Measurements from ENCODE around the gene LIPA.

The LIPA gene

DNA sequence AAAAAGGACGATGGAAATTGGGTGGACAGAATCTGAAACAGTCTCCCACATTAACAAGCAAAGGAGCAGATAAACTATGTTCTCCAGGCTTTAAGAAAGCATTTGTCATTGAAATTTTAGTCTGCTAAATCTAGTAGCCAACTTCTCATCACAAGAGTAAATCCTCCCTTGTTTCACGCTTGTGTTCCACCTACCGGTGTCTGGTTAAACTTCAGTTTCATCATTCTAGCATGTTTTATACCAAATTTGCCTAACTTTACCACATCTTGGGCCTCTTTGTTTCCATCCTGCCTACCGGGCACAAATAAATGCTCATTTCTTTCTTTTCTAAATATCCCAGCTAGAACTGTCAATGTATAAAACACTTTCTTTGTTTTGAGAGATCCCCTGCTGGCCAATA lies 5.8 kb downstream of the LIPA start:
- no peak for DNase-seq

DNA sequence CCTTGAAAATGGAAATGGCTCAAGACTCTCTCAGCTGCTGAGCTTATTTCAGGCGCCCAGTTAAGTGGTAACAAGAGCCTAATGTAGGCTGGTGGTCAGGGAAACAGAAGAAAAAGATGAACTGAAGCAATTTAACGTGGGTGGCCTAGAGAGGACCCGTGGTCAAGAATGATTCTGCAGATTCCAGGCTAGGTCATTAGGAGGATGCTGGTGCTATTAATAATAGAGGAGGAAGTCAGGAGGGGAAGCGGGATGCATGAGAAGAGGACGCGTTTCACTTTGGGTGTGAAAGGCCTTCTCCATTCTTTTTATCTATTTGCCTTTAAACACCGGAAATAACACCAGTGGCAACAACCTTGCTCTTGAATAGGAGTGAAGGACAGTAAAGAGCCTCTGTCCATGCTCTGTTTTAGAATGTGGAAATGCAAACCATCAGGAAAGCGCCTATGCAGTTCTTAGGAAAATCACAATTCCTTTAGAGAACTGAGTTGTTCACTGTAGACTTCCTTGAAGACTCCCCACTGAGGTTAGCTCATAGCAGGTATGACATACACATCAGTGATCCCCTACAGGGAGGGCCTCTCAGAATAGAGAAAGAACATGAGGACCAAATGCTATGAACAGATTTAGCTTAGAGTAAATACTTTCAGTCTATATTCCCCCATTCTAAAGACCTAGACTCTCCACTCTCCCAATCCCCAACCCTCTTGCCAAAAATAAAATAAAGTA lies 8.6 kb downstream of the LIPA start:
- in situ Hi-C loops (cut with HindIII; ENCODE audit: low pct_ligation_motif_present, low pct_unique_long_range_greater_than_20kb, low sequenced_read_pairs): no loop called here

More for the DNA sequence above, 5.8 kb downstream of the LIPA start:
- in situ Hi-C loops (cut with HindIII; ENCODE audit: low pct_ligation_motif_present, low pct_unique_long_range_greater_than_20kb, low sequenced_read_pairs): no loop called here

DNA sequence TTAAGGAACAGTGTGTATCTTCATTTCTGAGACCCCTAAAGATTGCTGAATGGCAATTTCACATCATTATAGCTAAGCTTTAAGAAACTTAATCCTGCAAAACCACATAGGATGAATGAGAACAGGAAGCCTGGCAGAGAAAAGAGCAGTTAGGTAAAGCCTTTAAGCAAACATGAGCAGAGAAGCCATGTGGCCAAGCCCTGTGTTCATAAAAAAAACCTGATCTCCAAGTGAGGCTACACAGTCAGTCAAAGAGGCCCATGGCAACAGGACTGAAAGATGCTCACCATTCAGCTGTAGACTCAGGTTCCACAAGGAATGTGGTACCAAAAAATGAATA lies 9.3 kb downstream of the LIPA start:
- no peak for DNase-seq
- in situ Hi-C loops (cut with HindIII; ENCODE audit: low pct_ligation_motif_present, low pct_unique_long_range_greater_than_20kb, low sequenced_read_pairs): no loop called here

More for the DNA sequence above, 8.6 kb downstream of the LIPA start:
- no peak for DNase-seq

DNA sequence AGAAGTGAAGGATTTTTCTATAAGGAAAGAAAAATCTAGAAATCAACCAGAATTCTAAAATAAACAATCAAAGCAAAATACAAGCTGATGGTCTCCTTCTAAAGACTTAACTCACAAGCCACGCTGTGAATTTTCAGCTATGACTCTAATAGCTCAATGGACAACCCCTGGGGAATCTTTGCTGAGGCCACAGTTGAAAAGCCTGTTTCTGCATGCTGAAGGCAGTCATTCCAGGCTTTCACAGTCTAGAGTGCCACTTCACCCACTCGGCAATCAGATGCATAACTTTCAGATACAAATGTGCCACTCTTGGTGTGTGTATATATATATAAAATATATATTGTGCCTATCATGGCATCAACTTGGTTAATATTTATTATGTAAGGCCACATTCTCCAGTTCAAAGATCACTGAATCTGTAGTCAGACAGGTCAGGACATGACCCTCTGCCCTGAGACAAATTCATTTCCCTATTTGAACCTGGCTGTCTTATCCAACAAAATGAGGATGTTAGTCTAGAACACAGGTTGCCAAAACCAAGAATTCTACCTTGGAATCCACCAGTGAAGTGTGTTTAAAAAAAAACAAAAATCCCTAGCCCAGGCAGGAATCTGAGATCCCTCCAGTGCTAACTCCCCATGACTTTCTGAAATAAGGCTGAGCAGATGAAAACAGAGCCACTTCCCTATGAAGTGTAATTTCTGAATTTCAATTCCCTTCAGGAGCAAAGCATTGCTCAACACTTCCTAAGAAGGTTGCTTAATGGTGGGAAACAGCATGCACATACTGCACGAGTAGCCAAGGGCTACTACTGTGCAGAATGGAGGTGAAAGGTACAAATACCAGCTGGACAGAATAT lies 9.9 kb downstream of the LIPA start:
- no peak for DNase-seq
- in situ Hi-C loops (cut with HindIII; ENCODE audit: low pct_ligation_motif_present, low pct_unique_long_range_greater_than_20kb, low sequenced_read_pairs): no loop called here

DNA sequence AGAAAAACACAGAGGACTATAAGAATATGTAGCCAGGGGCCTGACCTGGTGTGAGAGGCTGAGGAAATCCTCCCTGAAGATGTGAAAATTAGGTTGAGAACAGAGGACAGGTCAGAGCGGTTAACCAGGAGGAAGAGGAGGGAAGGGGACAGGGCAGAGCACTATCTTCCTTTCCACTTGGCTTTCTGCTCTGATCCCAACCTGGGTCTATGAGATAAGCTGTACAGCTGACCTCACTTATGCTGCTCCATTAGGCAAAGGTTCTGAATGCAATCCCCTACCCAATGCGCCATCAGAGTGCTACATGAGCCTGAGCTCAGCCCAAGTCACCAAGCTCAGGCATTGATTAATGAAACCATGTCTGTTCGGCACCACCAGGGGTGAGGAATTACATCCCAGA lies 10.5 kb downstream of the LIPA start:
- in situ Hi-C loops (cut with HindIII; ENCODE audit: low pct_ligation_motif_present, low pct_unique_long_range_greater_than_20kb, low sequenced_read_pairs): no loop called here
- DNase-seq: no peak

DNA sequence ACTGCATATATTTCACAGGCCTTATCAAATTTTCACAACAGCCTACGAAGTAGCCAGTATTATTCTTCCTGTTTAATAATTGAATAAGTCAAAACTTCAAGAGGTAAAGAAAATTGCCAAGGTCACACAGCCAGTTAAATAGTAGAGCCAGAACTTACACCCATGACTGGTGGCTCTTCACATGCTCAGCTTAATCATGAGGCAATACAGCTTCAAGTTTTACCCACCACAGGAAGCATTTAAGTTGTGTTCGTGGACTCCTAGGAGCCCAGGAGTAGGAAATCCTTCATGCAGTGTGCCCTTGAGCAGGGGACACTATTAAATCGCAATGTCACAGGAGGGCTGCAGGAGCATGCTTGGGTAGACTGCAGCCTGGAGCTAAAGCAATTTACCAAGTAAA lies 11.1 kb downstream of the LIPA start:
- in situ Hi-C loops (cut with HindIII; ENCODE audit: low pct_ligation_motif_present, low pct_unique_long_range_greater_than_20kb, low sequenced_read_pairs): no loop called here
- no peak for DNase-seq

DNA sequence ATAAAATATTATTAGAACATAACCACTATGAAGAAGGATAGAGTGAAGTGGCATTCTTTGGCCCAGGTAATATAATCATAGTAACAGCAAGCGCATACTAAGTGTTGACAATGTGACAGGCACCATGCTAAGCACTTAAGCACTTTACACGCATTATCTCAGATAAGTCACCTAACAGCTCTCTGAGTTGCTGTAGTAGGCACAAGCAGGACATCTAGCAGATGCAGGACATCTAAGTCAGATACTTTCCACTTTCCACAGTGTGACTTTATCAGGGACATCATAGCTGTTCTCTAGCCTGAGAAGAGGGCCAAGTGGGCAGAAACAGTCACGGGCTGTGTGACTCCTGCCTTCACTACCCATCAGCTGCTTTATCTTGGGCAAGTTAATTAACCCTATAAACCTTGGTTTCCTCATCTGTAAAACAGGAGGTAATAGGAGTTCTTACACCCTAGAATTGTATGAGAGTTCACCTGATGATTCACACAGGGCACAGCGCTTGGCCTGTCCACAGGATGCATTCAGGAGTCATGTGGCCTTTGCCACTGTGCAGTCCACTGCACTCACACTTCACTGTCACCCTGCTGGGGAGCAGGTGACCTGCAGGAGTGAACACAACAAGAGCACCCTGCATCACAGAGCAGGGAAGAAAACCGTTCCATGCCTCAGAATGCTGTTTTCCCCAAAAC lies 12.5 kb downstream of the LIPA start:
- in situ Hi-C loops (cut with HindIII; ENCODE audit: low pct_ligation_motif_present, low pct_unique_long_range_greater_than_20kb, low sequenced_read_pairs): no loop called here
- no peak for DNase-seq

DNA sequence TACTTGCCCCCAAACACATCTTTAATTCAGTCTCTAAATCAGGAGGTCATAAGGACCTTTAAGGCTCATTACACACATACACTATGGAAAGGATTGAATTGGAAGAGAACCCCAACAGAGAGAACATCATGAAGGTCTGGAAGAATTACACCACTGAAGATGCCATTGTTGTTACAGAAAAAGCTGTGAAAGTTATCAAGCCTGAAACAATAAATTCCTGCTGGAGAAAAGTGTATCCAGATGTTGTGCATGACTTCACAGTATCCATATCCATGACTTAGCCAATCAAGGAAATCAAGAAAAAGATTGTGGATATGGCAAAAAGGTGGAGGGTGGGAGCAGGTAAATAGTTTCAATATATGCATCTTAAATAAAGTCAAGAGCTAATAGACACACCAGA lies 13.7 kb downstream of the LIPA start:
- in situ Hi-C loops (cut with HindIII; ENCODE audit: low pct_ligation_motif_present, low pct_unique_long_range_greater_than_20kb, low sequenced_read_pairs): no loop called here

DNA sequence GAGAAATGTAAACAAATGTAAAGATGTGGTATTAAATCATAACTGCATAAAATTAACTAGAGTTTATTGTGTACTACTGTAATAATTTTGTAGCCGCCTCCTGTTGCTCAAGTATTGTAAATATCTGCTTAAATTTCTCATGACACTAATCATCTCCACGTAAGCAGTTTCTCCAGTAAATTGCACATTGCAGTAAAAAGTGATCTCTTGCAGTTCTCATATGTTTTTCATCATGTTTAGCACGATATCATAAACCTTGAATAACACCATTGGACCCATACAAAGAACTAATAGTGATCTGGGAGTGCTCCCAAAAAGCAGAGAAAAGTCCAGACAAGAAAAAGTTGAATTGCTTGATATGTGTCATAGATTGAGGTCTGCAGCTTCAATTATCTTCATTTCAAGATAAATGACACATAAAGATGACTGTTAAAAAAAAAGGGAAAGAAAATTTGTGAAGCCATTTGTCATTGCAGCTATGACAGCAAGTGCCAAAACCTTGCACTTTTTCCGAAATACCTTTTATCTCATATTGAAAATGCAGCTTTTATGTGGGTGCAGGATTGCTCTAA lies 15.3 kb downstream of the LIPA start:
- no peak for DNase-seq
- in situ Hi-C loops (cut with HindIII; ENCODE audit: low pct_ligation_motif_present, low pct_unique_long_range_greater_than_20kb, low sequenced_read_pairs): no loop called here

More for the DNA sequence above, 13.7 kb downstream of the LIPA start:
- DNase-seq: no peak

DNA sequence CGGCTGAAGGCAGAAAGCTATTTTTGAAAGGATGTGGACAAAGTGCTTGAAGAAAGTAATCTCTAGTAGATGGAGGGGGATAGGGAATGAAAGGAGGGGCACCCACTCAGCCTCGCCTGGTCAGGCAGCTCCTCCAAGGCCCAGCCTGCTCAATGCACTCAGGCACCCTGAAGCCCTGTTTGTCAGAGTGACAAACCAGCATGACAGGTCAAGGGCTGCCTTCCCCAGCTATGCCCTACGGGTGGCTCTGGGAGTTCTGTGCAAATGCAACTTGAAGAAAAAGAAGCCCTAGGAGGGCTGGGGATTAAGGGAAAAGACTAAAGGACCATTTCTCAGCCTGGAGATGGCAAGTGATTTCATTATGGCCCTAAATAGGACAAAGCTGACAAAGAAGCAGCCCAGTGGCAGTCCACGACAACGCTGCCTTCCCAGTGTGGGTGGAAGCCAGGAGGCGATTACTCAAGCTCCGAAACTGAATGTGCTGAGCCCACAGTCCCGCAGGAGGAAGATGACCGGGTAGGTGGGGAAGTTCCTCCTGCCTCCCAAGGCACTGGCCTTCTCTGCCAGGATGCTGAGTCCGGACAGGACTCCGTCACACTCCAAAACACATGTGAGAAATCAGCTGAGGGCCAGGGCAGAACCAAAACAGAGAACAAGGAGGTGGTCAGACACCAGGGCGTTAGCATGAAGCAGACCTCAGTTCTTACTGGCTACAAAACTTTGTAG lies 16.3 kb downstream of the LIPA start:
- in situ Hi-C loops (cut with HindIII; ENCODE audit: low pct_ligation_motif_present, low pct_unique_long_range_greater_than_20kb, low sequenced_read_pairs): no loop called here
- no peak for DNase-seq

DNA sequence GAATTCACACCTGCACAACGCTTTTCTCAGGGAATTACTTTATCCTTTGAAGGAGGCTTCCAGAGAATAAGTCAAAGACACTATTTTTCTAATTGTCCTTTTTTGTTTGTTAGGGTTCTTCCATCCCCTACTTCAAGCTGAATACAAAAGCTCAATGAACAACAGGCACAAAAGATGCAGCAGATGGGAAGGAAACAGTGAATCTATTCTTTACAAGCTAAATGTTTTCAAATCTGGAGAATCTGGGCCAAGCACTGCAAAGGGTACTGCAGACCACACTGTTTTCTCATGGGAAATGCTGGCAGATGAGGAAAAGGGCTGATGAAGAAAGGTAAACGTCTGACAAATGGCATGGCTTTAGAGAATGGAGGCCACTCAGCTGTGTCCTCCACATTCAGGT lies 18.5 kb downstream of the LIPA start:
- in situ Hi-C loops (cut with HindIII; ENCODE audit: low pct_ligation_motif_present, low pct_unique_long_range_greater_than_20kb, low sequenced_read_pairs): no loop called here
- DNase-seq: no peak

DNA sequence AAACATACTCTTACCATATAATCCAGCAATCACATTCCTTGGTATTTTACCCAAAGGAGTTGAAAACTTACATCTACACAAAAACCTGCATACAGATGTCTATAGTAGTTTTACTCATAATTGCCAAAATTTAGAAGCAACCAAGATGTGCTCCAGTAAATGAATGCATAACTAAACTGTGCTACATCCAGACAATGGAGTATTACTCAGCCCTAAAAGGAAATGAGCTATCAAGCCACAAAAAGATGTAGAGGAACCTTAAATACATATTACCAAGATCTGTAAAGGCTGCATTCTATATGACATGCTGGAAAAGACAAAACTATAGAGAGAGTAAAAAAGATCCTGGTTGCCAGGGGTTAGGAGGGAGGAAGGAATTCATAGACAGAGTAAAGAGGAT lies 22.6 kb downstream of the LIPA start:
- no peak for DNase-seq
- in situ Hi-C loops (cut with HindIII; ENCODE audit: low pct_ligation_motif_present, low pct_unique_long_range_greater_than_20kb, low sequenced_read_pairs): no loop called here

DNA sequence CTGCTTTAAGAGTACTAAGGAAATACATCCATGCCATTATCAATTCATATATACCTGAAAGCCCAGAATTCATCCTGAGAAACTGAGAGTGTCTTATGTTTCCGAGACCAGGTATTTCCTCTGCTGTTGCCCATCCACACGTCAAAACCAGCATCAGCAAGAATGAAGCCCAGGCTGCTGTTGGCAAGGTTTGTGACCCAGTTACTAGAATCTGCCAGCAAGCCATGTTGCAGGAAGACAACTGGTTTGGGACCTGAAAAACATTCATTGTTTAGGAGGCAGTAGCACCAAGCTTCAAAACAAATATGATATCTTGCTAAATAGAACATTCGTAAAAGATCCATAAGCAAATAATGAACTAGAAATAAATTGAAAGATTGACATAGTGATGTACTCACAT lies 23.4 kb downstream of the LIPA start:
- DNase-seq: no peak
- in situ Hi-C loops (cut with HindIII; ENCODE audit: low pct_ligation_motif_present, low pct_unique_long_range_greater_than_20kb, low sequenced_read_pairs): no loop called here

DNA sequence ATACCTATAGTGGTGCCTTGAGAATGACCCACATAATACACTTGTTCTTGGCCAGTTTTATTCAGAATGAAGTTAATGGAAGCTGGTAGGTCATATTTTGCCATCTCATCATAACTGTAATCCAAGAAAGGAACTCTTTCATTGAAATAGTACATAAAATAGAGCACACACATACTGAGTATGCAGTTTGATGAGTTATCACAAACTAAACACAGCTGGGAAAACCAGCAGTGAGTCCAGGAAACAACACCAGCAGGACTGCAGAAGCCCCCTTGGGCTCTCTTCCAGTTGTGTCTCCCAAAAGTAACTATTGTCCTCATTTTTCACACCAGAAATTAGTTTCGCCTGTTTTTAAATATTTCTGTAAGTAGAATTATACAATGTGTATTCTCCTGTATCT lies 24.7 kb downstream of the LIPA start:
- no peak for DNase-seq
- in situ Hi-C loops (cut with HindIII; ENCODE audit: low pct_ligation_motif_present, low pct_unique_long_range_greater_than_20kb, low sequenced_read_pairs): no loop called here

DNA sequence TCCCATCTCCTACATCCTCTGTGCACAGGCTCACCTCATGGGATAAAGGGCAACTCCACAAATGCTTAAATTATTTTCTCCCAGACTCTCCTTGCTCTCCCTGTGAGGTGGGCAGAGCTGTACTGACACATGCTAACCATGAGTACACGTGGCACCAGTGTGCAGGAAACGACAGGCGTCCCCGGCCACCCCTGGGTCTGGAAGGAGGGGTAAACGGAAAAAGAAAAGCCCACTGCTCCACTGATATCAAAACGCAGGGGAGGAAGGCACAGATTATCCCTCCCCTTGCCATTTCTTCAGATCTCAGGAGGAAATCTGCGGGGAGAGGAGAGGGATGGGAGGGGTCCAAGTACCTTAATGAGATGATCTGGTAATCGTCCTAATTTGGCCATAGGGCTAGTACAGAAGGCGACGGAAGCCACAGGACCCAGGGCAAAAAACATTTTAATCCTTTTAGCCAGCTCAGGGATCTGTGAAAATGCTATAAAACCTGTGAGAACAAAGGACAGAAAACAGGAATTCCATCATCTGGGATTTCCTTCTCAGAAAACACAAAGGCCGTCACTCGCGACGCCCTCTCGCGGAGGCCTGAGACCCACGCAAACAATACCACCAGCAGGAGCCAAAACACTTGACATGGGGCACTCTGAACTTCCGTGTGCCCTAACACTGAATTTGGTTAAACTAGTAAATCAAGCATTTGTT lies 26.7 kb downstream of the LIPA start:
- DNase-seq: no peak
- in situ Hi-C loops (cut with HindIII; ENCODE audit: low pct_ligation_motif_present, low pct_unique_long_range_greater_than_20kb, low sequenced_read_pairs): loop anchor here (25.0 kb wide), 1 partner anchor 213 kb away; no protein-coding TSS in a partner anchor

DNA sequence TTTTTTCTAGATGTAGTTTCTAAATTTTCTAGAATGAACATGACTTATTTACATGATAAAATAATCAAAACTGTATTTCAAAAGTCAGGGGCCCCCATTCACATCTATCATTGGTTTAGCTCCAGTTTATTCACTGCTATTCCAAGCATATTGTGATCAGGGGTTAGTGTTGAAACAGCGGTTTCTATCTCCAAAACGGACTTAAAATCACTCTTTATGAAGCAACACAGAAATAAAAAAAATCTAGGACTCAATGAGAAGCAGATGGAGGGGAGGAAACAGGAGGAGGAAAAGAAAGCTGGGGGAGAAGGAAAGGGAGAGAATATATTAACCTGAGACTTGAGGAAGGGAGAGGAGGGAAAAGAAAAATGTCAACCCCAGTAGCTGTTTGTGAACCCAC lies 29.7 kb downstream of the LIPA start:
- no peak for DNase-seq
- in situ Hi-C loops (cut with HindIII; ENCODE audit: low pct_ligation_motif_present, low pct_unique_long_range_greater_than_20kb, low sequenced_read_pairs): loop anchor here (25.0 kb wide), 1 partner anchor 210 kb away; no protein-coding TSS in a partner anchor

DNA sequence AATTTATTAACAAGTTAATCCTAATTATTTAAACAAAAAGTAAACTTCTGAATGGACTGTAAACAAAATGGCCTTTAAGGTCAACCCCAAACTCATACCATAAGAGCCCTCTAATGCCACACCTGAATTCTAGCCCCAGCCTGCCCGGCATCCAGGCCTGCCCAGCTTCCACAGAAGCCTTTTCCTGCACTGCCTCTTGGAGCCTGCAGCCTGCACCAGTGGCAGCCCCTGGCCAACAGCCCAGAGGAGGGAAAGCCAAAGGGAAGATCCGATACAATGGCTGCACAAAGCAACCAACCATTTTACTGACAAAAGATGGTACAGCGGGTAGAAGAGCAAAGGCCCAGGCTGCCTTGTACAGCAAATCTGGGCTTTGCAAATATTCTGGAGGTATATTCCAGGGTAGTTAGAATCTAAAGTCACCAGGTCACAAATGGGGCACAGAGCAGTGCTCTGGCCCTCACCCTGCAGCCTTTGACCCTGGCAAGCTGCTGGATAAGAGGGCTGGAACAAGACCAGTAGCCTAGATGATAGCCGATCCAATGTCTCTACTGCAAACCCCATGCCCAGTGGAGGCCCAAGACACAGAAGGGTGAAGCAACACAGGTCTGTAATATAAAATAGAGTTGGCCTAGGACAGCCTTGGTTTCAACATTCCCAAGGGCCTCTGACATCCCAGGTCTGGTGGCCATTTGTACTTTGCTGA lies 31.9 kb downstream of the LIPA start:
- in situ Hi-C loops (cut with HindIII; ENCODE audit: low pct_ligation_motif_present, low pct_unique_long_range_greater_than_20kb, low sequenced_read_pairs): loop anchor here (25.0 kb wide), 1 partner anchor 207 kb away; no protein-coding TSS in a partner anchor
- no peak for DNase-seq

All from ACHN (cell line).